AG04449 (cell line): ENCODE data around the gene ANO4.

Experiments
- CTCF ChIA-PET: fragments of 350-600 bp; formaldehyde crosslinking; extraction: SDS; loops from one replicate; lab custom pipeline; 2021; ENCODE audit warnings: antibody characterized with exemption; lab: Yijun Ruan, JAX
- POLR2A ChIA-PET: fragments of 400-600, 350-600 bp; formaldehyde crosslinking; extraction: SDS; loops from one replicate; lab custom pipeline; 2020; ENCODE audit warnings: antibody characterized with exemption, inconsistent platforms; lab: Yijun Ruan, JAX
- DNase-seq: peaks from one replicate; pipeline ENCODE4 v3.0.0-alpha.2; 2010; ENCODE audit warnings: low read depth, low spot score
- H3K4me3 ChIP-seq: 2 replicates; pipeline ENCODE4 v1.5.1; 2011; ENCODE audit warnings: low read depth, mild to moderate bottlenecking, control low read depth, low read length
- CTCF ChIP-seq: IDR thresholded peaks from one replicate; pipeline ENCODE4 v1.5.1; 2011; ENCODE audit warnings: mild to moderate bottlenecking, moderate library complexity, low read length, control low read depth, inconsistent platforms; ENCODE audit not compliant: insufficient read depth; ENCODE audit errors: missing control alignments

The ANO4 gene

GRCh38 chr12:100857971-100858370 lies 63.4 kb downstream of the ANO4 start:
- DNase-seq, result no peak
- CTCF ChIA-PET, result no interaction called here
- POLR2A ChIA-PET, result no interaction called here

GRCh38 chr12:100858656-100859055 lies 64.1 kb downstream of the ANO4 start:
- TF ChIP-seq CTCF, result no peak
- ChIA-PET CTCF (no interaction called here), POLR2A (no interaction called here)
- DNase-seq, result no peak
- no peak overlapping the region for H3K4me3 ChIP-seq

More at GRCh38 chr12:100857971-100858370, 63.4 kb downstream of the ANO4 start:
- H3K4me3 ChIP-seq, result no peak overlapping the region
- TF ChIP-seq CTCF, result no peak

- H3K4me3 ChIP-seq, result no peak overlapping the region
- CTCF ChIA-PET, result no interaction called here
- TF ChIP-seq CTCF, result no peak
- POLR2A ChIA-PET, result no interaction called here
- no peak for DNase-seq
These were observed 64.6 kb downstream of the ANO4 start for GRCh38 chr12:100859063-100859627.

GRCh38 chr12:100860611-100861010 lies 66.0 kb downstream of the ANO4 start:
- ChIA-PET CTCF (no interaction called here), POLR2A (no interaction called here)
- DNase-seq, result no peak
- H3K4me3 ChIP-seq, result no peak overlapping the region
- TF ChIP-seq CTCF, result no peak

- DNase-seq, result no peak
- POLR2A ChIA-PET, result no interaction called here
- TF ChIP-seq CTCF, result no peak
- CTCF ChIA-PET, result no interaction called here
- H3K4me3 ChIP-seq, result no peak overlapping the region
These were observed 68.1 kb downstream of the ANO4 start for GRCh38 chr12:100862676-100863075.

GRCh38 chr12:100864366-100864765 lies 69.8 kb downstream of the ANO4 start:
- ChIA-PET CTCF (no interaction called here), POLR2A (no interaction called here)
- no peak for TF ChIP-seq CTCF
- H3K4me3 ChIP-seq, result no peak overlapping the region
- no peak for DNase-seq
